ENCODE measurements around the gene TMEM269. TPM values are rescaled to one million over a fixed set of nuclear protein-coding genes. Genes with fewer than 3 reads are reported as not detected.

Gene TMEM269
- total RNA-seq, 2 experiments from 2014 or later, result 0.22 to 0.48 TPM

- H3K27ac Mint-ChIP-seq, result no peak overlapping the region
- H3K9me3 Mint-ChIP-seq, result no peaks in the 10 kb centered on the region
- H3K36me3 Mint-ChIP-seq, result no peaks in the 10 kb centered on the region
- no peak overlapping the region for H3K4me3 Mint-ChIP-seq
- peaks cover 2% of the 10 kb centered on the region for H3K27me3 Mint-ChIP-seq
- POLR2A ChIA-PET, result no interaction called here
- no peak for ATAC-seq (ENCODE audit: low read depth)
- no peak for DNase-seq
- H3K4me1 Mint-ChIP-seq, result peaks cover 8% of the 10 kb centered on the region
These were observed 39.8 kb downstream of the TMEM269 start for GRCh38 chr1:42824481-42825035.

GRCh38 chr1:42825036-42825851 lies 40.5 kb downstream of the TMEM269 start:
- Mint-ChIP-seq H3K4me3 (no peak overlapping the region), H3K27me3 (peaks cover 2% of the 10 kb centered on the region), H3K27ac (no peak overlapping the region), H3K4me1 (peaks cover 8% of the 10 kb centered on the region), H3K9me3 (no peaks in the 10 kb centered on the region), H3K36me3 (no peaks in the 10 kb centered on the region)
- POLR2A ChIA-PET, result no interaction called here
- DNase-seq (no peak), ATAC-seq (ENCODE audit: low read depth) (no peak)

- no peak overlapping the region for H3K4me3 Mint-ChIP-seq
- no peak for DNase-seq
- H3K4me1 Mint-ChIP-seq, result no peaks in the 10 kb centered on the region
- ATAC-seq (ENCODE audit: low read depth), result no peak
- no peak overlapping the region for H3K27ac Mint-ChIP-seq
- H3K9me3 Mint-ChIP-seq, result no peaks in the 10 kb centered on the region
- POLR2A ChIA-PET, result no interaction called here
- H3K36me3 Mint-ChIP-seq, result peaks cover 2% of the 10 kb centered on the region
- no peaks in the 10 kb centered on the region for H3K27me3 Mint-ChIP-seq
These were observed 45.8 kb downstream of the TMEM269 start for GRCh38 chr1:42830631-42831030.

GRCh38 chr1:42831273-42831672 lies 46.5 kb downstream of the TMEM269 start:
- POLR2A ChIA-PET, result no interaction called here
- DNase-seq (no peak), ATAC-seq (ENCODE audit: low read depth) (no peak)
- no peaks in the 10 kb centered on the region for H3K9me3 Mint-ChIP-seq
- H3K4me1 Mint-ChIP-seq, result no peaks in the 10 kb centered on the region
- H3K36me3 Mint-ChIP-seq, result peaks cover 2% of the 10 kb centered on the region
- no peak overlapping the region for H3K4me3 Mint-ChIP-seq
- no peaks in the 10 kb centered on the region for H3K27me3 Mint-ChIP-seq
- no peak overlapping the region for H3K27ac Mint-ChIP-seq

GRCh38 chr1:42832641-42833240 lies 48.0 kb downstream of the TMEM269 start:
- no peak for ATAC-seq (ENCODE audit: low read depth)
- POLR2A ChIA-PET, result no interaction called here
- no peak for DNase-seq
- peaks cover 2% of the 10 kb centered on the region for H3K4me1 Mint-ChIP-seq
- H3K27ac Mint-ChIP-seq, result no peak overlapping the region
- H3K36me3 Mint-ChIP-seq, result peaks cover 3% of the 10 kb centered on the region
- H3K4me3 Mint-ChIP-seq, result no peak overlapping the region
- no peaks in the 10 kb centered on the region for H3K27me3 Mint-ChIP-seq
- no peaks in the 10 kb centered on the region for H3K9me3 Mint-ChIP-seq

GRCh38 chr1:42833981-42834380 lies 49.2 kb downstream of the TMEM269 start:
- ATAC-seq (ENCODE audit: low read depth), result no peak
- Mint-ChIP-seq H3K36me3 (peaks cover 3% of the 10 kb centered on the region), H3K4me1 (peaks cover 2% of the 10 kb centered on the region), H3K27me3 (no peaks in the 10 kb centered on the region), H3K4me3 (no peak overlapping the region), H3K27ac (no peak overlapping the region), H3K9me3 (no peaks in the 10 kb centered on the region)
- POLR2A ChIA-PET, result no interaction called here
- no peak for DNase-seq

GRCh38 chr1:42834803-42835202 lies 50.0 kb downstream of the TMEM269 start:
- H3K27ac Mint-ChIP-seq, result no peak overlapping the region
- POLR2A ChIA-PET, result interaction anchor here (0.9 kb wide), 1 partner anchor 17 kb away, joined by 3 read pairs; no protein-coding TSS in a partner anchor
- no peak for ATAC-seq (ENCODE audit: low read depth)
- no peaks in the 10 kb centered on the region for H3K27me3 Mint-ChIP-seq
- no peak overlapping the region for H3K4me3 Mint-ChIP-seq
- DNase-seq, result no peak
- H3K9me3 Mint-ChIP-seq, result no peaks in the 10 kb centered on the region
- peaks cover 3% of the 10 kb centered on the region for H3K36me3 Mint-ChIP-seq
- H3K4me1 Mint-ChIP-seq, result peaks cover 2% of the 10 kb centered on the region

GRCh38 chr1:42835422-42835821 lies 50.6 kb downstream of the TMEM269 start:
- POLR2A ChIA-PET, result no interaction called here
- H3K27me3 Mint-ChIP-seq, result no peaks in the 10 kb centered on the region
- ATAC-seq (ENCODE audit: low read depth) (no peak), DNase-seq (no peak)
- H3K4me1 Mint-ChIP-seq, result peaks cover 2% of the 10 kb centered on the region
- no peak overlapping the region for H3K27ac Mint-ChIP-seq
- H3K36me3 Mint-ChIP-seq, result peaks cover 3% of the 10 kb centered on the region
- H3K9me3 Mint-ChIP-seq, result no peaks in the 10 kb centered on the region
- no peak overlapping the region for H3K4me3 Mint-ChIP-seq

GRCh38 chr1:42837709-42838108 lies 52.9 kb downstream of the TMEM269 start:
- H3K9me3 Mint-ChIP-seq, result no peaks in the 10 kb centered on the region
- peaks cover 2% of the 10 kb centered on the region for H3K4me1 Mint-ChIP-seq
- H3K27ac Mint-ChIP-seq, result no peak overlapping the region
- H3K4me3 Mint-ChIP-seq, result no peak overlapping the region
- no peak for DNase-seq
- H3K36me3 Mint-ChIP-seq, result peaks cover 3% of the 10 kb centered on the region
- H3K27me3 Mint-ChIP-seq, result no peaks in the 10 kb centered on the region
- POLR2A ChIA-PET, result interaction anchor here (1.4 kb wide), 1 partner anchor 9 kb away, joined by 8 read pairs; the partner anchor contains the start of gene ZNF691
- no peak for ATAC-seq (ENCODE audit: low read depth)

GRCh38 chr1:42838482-42839190 lies 53.8 kb downstream of the TMEM269 start:
- H3K4me3 Mint-ChIP-seq, result no peak overlapping the region
- no peak overlapping the region for H3K27ac Mint-ChIP-seq
- ATAC-seq (ENCODE audit: low read depth), result no peak
- H3K9me3 Mint-ChIP-seq, result no peaks in the 10 kb centered on the region
- POLR2A ChIA-PET, result interaction anchor here (1.4 kb wide), 1 partner anchor 8 kb away, joined by 8 read pairs; the partner anchor contains the start of gene ZNF691
- DNase-seq, result no peak
- H3K27me3 Mint-ChIP-seq, result no peaks in the 10 kb centered on the region
- H3K36me3 Mint-ChIP-seq, result peaks cover 10% of the 10 kb centered on the region
- H3K4me1 Mint-ChIP-seq, result peaks cover 2% of the 10 kb centered on the region

GRCh38 chr1:42841010-42841409 lies 56.2 kb downstream of the TMEM269 start:
- Mint-ChIP-seq H3K9me3 (no peaks in the 10 kb centered on the region), H3K4me3 (no peak overlapping the region), H3K36me3 (peaks cover 8% of the 10 kb centered on the region), H3K4me1 (peaks cover 4% of the 10 kb centered on the region), H3K27me3 (no peaks in the 10 kb centered on the region), H3K27ac (no peak overlapping the region)
- POLR2A ChIA-PET, result interaction anchor here (0.8 kb wide), 1 partner anchor 25 kb away, joined by 3 read pairs; no protein-coding TSS in a partner anchor
- ATAC-seq (ENCODE audit: low read depth) (no peak), DNase-seq (no peak)

- peaks cover 6% of the 10 kb centered on the region for H3K4me1 Mint-ChIP-seq
- DNase-seq (no peak), ATAC-seq (ENCODE audit: low read depth) (no peak)
- peaks cover 8% of the 10 kb centered on the region for H3K36me3 Mint-ChIP-seq
- no peak overlapping the region for H3K4me3 Mint-ChIP-seq
- POLR2A ChIA-PET, result interaction anchor here (0.8 kb wide), 1 partner anchor 25 kb away, joined by 3 read pairs; no protein-coding TSS in a partner anchor
- no peaks in the 10 kb centered on the region for H3K9me3 Mint-ChIP-seq
- no peaks in the 10 kb centered on the region for H3K27me3 Mint-ChIP-seq
- H3K27ac Mint-ChIP-seq, result no peak overlapping the region
These were observed 56.8 kb downstream of the TMEM269 start for GRCh38 chr1:42841440-42842147.
